Thyroid gland (tissue), 4 donors: ENCODE data around the gene MYO1E. TPM values are rescaled to one million over a fixed set of nuclear protein-coding genes. Genes with fewer than 3 reads are reported as not detected.

Experiments used
- DNase-seq, 2 donors: peaks; one replicate each; pipeline ENCODE4 v3.0.0-alpha.2; 2019
- H3K27ac ChIP-seq, 3 donors: fragments of 200-600 bp; sonication (generic); 1 replicate in 2 of 3; 2 replicates in 1 of 3; pipeline ENCODE4 v1.5.1; 2016 to 2019; ENCODE audit warnings: mild to moderate bottlenecking in 1 of 3, moderate library complexity in 1 of 3
- H3K27me3 ChIP-seq: fragments of 200-600 bp; sonication (generic); one replicate; pipeline ENCODE4 v1.5.1; 2019
- H3K36me3 ChIP-seq, 2 donors: fragments of 200-600 bp; sonication (generic); one replicate each; pipeline ENCODE4 v1.5.1; 2016 to 2019
- H3K4me1 ChIP-seq, 2 donors: fragments of 200-600 bp; sonication (generic); one replicate each; pipeline ENCODE4 v1.5.1; 2017 to 2019
- H3K4me3 ChIP-seq, 3 donors: fragments of 200-600 bp; sonication (generic); replicated peaks in 1 of 3; 1 replicate in 2 of 3; 2 replicates in 1 of 3; pipeline ENCODE4 v1.5.1; 2016; ENCODE audit warnings: mild to moderate bottlenecking in 1 of 3
- H3K9me3 ChIP-seq: fragments of 200-600 bp; sonication (generic); one replicate; pipeline ENCODE4 v1.5.1; 2017
- CTCF ChIP-seq, 6 experiments: fragments of 200-600 bp in 3 of 6; fragments of 450-650 bp in 3 of 6; sonication (generic) in 3 of 6; IDR thresholded peaks; one replicate each; pipeline ENCODE4 v1.5.1; 2016 to 2019; ENCODE audit warnings: antibody characterized with exemption in 6 of 6, mild to moderate bottlenecking in 2 of 6, inconsistent platforms in 1 of 6, moderate library complexity in 1 of 6
- POLR2A ChIP-seq, 2 donors: fragments of 450-650 bp; IDR thresholded peaks; one replicate each; pipeline ENCODE4 v1.6.1; 2017; ENCODE audit warnings: antibody characterized with exemption in 2 of 2, mild to moderate bottlenecking in 2 of 2, moderate library complexity in 1 of 2
- WGBS, 2 donors: methylation state at CpG; one replicate each; pipeline ENCODE4 v1.1.5; 2017; 5-methylcytosine and 5-hydroxymethylcytosine counted together
- intact Hi-C: fragments of 100-400 bp; cut with DNase I; formaldehyde crosslinking; loops from one replicate; pipeline ENCODE4 v1.15.1; 2023
- total RNA-seq, 4 donors: library from RNA; depleted of rRNA; stranded (reverse); fragments of >200 nt; gene quantifications; one replicate each; pipeline ENCODE4 v1.2.3, GENCODE V29; 2016

The MYO1E gene
- total RNA-seq, 4 donors from 2014 or later: 19.5 to 56.6 (median 34.6) TPM

DNA sequence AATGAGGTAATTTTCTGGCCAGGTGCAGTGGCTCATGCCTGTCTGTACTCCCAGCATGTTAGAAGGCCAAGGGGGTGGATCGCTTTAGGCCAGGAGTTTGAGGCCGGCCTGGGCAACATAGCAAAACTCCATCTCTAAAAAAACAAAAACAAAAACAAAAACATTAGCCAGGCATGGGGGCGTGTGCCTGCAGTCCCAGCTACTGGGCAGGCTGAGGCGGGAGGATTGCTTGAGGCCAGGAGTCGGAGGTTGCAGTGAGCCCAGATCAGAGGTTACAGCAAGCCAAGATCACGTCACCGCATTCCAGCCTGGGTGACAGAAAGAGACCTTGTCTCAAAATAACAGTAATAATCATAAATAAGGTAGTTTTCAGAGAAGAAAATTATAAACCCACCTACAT lies 110.4 kb downstream of the MYO1E start:
- no peaks in the 10 kb centered on the region for H3K36me3 ChIP-seq
- no peak for DNase-seq
- no peaks in the 10 kb centered on the region for H3K4me1 ChIP-seq
- intact Hi-C loops: no loop called here
- 95 to 99% methylated on average over 7 of the region's 7 CpGs for WGBS, 2 donors
- H3K27ac ChIP-seq: no peak overlapping the region
- H3K4me3 ChIP-seq: no peak overlapping the region
- no peaks in the 10 kb centered on the region for H3K27me3 ChIP-seq
- no peaks in the 10 kb centered on the region for H3K9me3 ChIP-seq
- TF ChIP-seq POLR2A (IDR thresholded peaks at IDR 0.05) (no peak), CTCF (IDR thresholded peaks at IDR 0.05) (no peak)

DNA sequence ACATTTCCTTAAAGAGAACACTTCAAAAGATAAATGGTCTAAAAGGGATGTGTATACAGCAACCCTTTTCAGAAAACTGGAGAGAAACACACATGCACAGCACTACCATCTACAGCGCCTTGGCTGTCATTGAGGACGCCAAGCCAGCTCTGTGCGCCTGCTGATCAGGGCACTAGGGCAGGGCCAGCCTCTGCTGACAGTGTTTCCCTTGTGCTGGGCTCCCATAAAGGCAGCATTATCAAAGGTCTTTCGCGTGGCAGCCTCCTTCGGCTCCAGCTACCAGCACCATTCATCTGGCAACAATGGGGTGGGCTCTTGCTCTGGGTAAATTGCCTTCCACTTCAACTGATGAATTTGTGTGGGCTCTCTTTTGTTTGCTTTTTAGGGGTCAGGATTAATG lies 112.6 kb downstream of the MYO1E start:
- Histone ChIP-seq H3K9me3 (no peaks in the 10 kb centered on the region), H3K27me3 (no peaks in the 10 kb centered on the region), H3K4me1 (no peaks in the 10 kb centered on the region), H3K4me3 (no peak overlapping the region), H3K36me3 (no peaks in the 10 kb centered on the region), H3K27ac (no peak overlapping the region)
- intact Hi-C loops: no loop called here
- 87 to 92% methylated on average over 6 of the region's 6 CpGs for WGBS, 2 donors
- TF ChIP-seq CTCF (IDR thresholded peaks at IDR 0.05): no peak
- no peak for TF ChIP-seq POLR2A (IDR thresholded peaks at IDR 0.05)
- DNase-seq: no peak

GRCh38 chr15:59259137-59259943 lies 113.3 kb downstream of the MYO1E start:
- WGBS, 2 donors: 94 to 95% methylated on average over 5 of the region's 5 CpGs
- H3K36me3 ChIP-seq: no peaks in the 10 kb centered on the region
- H3K9me3 ChIP-seq: no peaks in the 10 kb centered on the region
- no peaks in the 10 kb centered on the region for H3K4me1 ChIP-seq
- DNase-seq: no peak
- no peak for TF ChIP-seq POLR2A (IDR thresholded peaks at IDR 0.05)
- no peak for TF ChIP-seq CTCF (IDR thresholded peaks at IDR 0.05)
- no peaks in the 10 kb centered on the region for H3K27me3 ChIP-seq
- intact Hi-C loops: no loop called here
- no peak overlapping the region for H3K27ac ChIP-seq
- no peak overlapping the region for H3K4me3 ChIP-seq

DNA sequence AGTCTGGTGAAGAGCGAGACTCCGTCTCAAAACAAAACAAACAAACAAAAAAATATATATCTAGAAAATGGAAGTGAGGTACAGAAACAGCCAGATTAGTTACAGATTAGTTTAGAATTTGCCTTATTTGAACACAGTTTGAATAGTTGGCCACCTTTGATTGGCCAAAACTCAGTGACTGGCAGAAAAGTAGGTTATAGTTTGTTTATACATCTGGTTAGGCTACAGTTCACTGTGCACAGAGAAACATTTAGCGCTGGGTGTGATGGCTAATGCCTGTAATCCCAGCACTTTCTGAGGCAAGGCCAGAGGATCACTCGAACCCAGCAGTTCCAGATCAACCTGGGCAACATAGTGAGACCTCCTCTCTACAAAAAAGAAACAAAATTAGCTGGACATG lies 114.4 kb downstream of the MYO1E start:
- Histone ChIP-seq H3K27me3 (no peaks in the 10 kb centered on the region), H3K4me1 (no peaks in the 10 kb centered on the region), H3K36me3 (no peaks in the 10 kb centered on the region), H3K4me3 (no peak overlapping the region), H3K9me3 (no peaks in the 10 kb centered on the region), H3K27ac (no peak overlapping the region)
- intact Hi-C loops: no loop called here
- 66% methylated on average over 4 of the region's 4 CpGs for WGBS, 2 donors
- no peak for DNase-seq
- TF ChIP-seq CTCF (IDR thresholded peaks at IDR 0.05) (no peak), POLR2A (IDR thresholded peaks at IDR 0.05) (no peak)

- no peak for TF ChIP-seq POLR2A (IDR thresholded peaks at IDR 0.05)
- TF ChIP-seq CTCF (IDR thresholded peaks at IDR 0.05): no peak
- WGBS, 2 donors: 72 to 73% methylated on average over 4 of the region's 4 CpGs
- H3K9me3 ChIP-seq: no peaks in the 10 kb centered on the region
- H3K27me3 ChIP-seq: no peaks in the 10 kb centered on the region
- no peak for DNase-seq
- intact Hi-C loops: no loop called here
- no peak overlapping the region for H3K4me3 ChIP-seq
- H3K4me1 ChIP-seq: no peaks in the 10 kb centered on the region
- H3K27ac ChIP-seq: no peak overlapping the region
- H3K36me3 ChIP-seq: no peaks in the 10 kb centered on the region
These were observed 115.5 kb downstream of the MYO1E start for GRCh38 chr15:59257140-59257539.
